Renal cortex interstitium (tissue), 11 donors: ENCODE measurements around the gene ZBTB20. TPM values are rescaled to one million over a fixed set of nuclear protein-coding genes. Genes with fewer than 3 reads are reported as not detected.

ENCODE experiments used
- DNase-seq, 11 donors: peaks; one replicate each; pipeline ENCODE4 v3.0.0-alpha.2; 2013; ENCODE audit warnings: low read depth in 9 of 11, low spot score in 4 of 11; ENCODE audit errors: extremely low read depth in 1 of 11
- polyA plus RNA-seq, 3 donors: library from polyadenylated mRNA; unstranded; fragments of 120-200 nt; gene quantifications; one replicate each; pipeline ENCODE4 v1.2.1, GENCODE V29; 2013; ENCODE audit not compliant: insufficient read length in 3 of 3

The ZBTB20 gene
- polyA plus RNA-seq, 3 donors, result 5.5 to 6.9 (median 6.6) TPM

GRCh38 chr3:114672692-114673447 is 474.2 kb downstream of the ZBTB20 start:
- DNase-seq, result no peak

GRCh38 chr3:114671741-114672510 is 475.2 kb downstream of the ZBTB20 start:
- no peak for DNase-seq

- DNase-seq, result no peak
Measured at GRCh38 chr3:114669614-114670013, 477.5 kb downstream of the ZBTB20 start.

GRCh38 chr3:114668099-114668498 is 479.0 kb downstream of the ZBTB20 start:
- no peak for DNase-seq

- DNase-seq, result no peak
Measured at GRCh38 chr3:114666623-114667022, 480.5 kb downstream of the ZBTB20 start.

- DNase-seq, result no peak
Measured at GRCh38 chr3:114664006-114664405, 483.1 kb downstream of the ZBTB20 start.

- DNase-seq, result no peak
Measured at GRCh38 chr3:114660808-114661207, 486.3 kb downstream of the ZBTB20 start.

GRCh38 chr3:114660124-114660523 is 487.0 kb downstream of the ZBTB20 start:
- DNase-seq, result peak in 8 of 11 donors; percentile 12 to 43 (median 23)

- no peak for DNase-seq
Measured at GRCh38 chr3:114659109-114660061, 487.7 kb downstream of the ZBTB20 start.

- DNase-seq, result no peak
Measured at GRCh38 chr3:114651555-114651954, 495.5 kb downstream of the ZBTB20 start.

- no peak for DNase-seq
Measured at GRCh38 chr3:114650808-114651207, 496.3 kb downstream of the ZBTB20 start.

- DNase-seq, result no peak
Measured at GRCh38 chr3:114649331-114649730, 497.8 kb downstream of the ZBTB20 start.

GRCh38 chr3:114646526-114646925 is 500.6 kb downstream of the ZBTB20 start:
- DNase-seq, result no peak

- no peak for DNase-seq
Measured at GRCh38 chr3:114645392-114645791, 501.7 kb downstream of the ZBTB20 start.

GRCh38 chr3:114644367-114644766 is 502.7 kb downstream of the ZBTB20 start:
- DNase-seq, result no peak

GRCh38 chr3:114642951-114643741 is 503.9 kb downstream of the ZBTB20 start:
- no peak for DNase-seq

GRCh38 chr3:114640126-114640525 is 507.0 kb downstream of the ZBTB20 start:
- no peak for DNase-seq

GRCh38 chr3:114639171-114639570 is 507.9 kb downstream of the ZBTB20 start:
- DNase-seq, result no peak

GRCh38 chr3:114635878-114636277 is 511.2 kb downstream of the ZBTB20 start:
- DNase-seq, result no peak
